CD8-positive, alpha-beta memory T cell (primary cell): ENCODE data around the gene COG2. TPM values are rescaled to one million over a fixed set of nuclear protein-coding genes. Genes with fewer than 3 reads are reported as not detected.
"Not testable (repeated sequence)": the region's sequence is repeated elsewhere in the genome, so short reads cannot be mapped to it uniquely, and the experiment has no call there.

ENCODE experiments used
- CTCF ChIA-PET: fragments of 350-600 bp; sonication (Branson Sonifier 250); formaldehyde crosslinking; loops from one replicate; lab custom pipeline; 2021; ENCODE audit warnings: antibody characterized with exemption; lab: Charles Lee
- POLR2A ChIA-PET: fragments of 350-600 bp; sonication (Branson Sonifier 250); formaldehyde crosslinking; loops from one replicate; lab custom pipeline; 2021; ENCODE audit warnings: antibody characterized with exemption; lab: Charles Lee
- DNase-seq, 5 donors: peaks; one replicate each; pipeline versions ENCODE4 v3.0.0 to v3.0.0-alpha.2; 2020 to 2022; ENCODE audit warnings: mixed read lengths in 1 of 5
- H3K27ac ChIP-seq: one replicate; pipeline ENCODE4 v1.7.0; 2013; ENCODE audit warnings: low read depth, mild to moderate bottlenecking, low read length, moderate library complexity
- H3K27me3 ChIP-seq: 2 replicates; pipeline ENCODE4 v1.7.0; 2013; ENCODE audit warnings: low read length, mild to moderate bottlenecking; ENCODE audit not compliant: insufficient read depth, poor library complexity, severe bottlenecking
- H3K36me3 ChIP-seq: 2 replicates; pipeline ENCODE4 v1.7.0; 2013; ENCODE audit warnings: mild to moderate bottlenecking, low read length, moderate library complexity; ENCODE audit not compliant: insufficient read depth
- H3K4me1 ChIP-seq: 2 replicates; pipeline ENCODE4 v1.7.0; 2013; ENCODE audit warnings: mild to moderate bottlenecking, low read length, moderate library complexity; ENCODE audit not compliant: insufficient read depth
- H3K4me3 ChIP-seq: 2 replicates; pipeline ENCODE4 v1.7.0; 2013; ENCODE audit warnings: mild to moderate bottlenecking, low read length
- H3K9me3 ChIP-seq: 2 replicates; pipeline ENCODE4 v1.7.0; 2013; ENCODE audit warnings: mild to moderate bottlenecking, low read length
- H3K27ac Mint-ChIP-seq, 8 donors: one replicate each; pipeline ENCODE4 v1.8.0; 2020 to 2021; ENCODE audit warnings: mixed read lengths in 8 of 8, mild to moderate bottlenecking in 6 of 8, inconsistent platforms in 3 of 8, moderate library complexity in 3 of 8
- H3K27me3 Mint-ChIP-seq, 2 donors: one replicate each; pipeline ENCODE4 v1.8.0; 2020 to 2021; ENCODE audit warnings: mixed read lengths in 2 of 2, mild to moderate bottlenecking in 1 of 2, moderate library complexity in 1 of 2
- H3K36me3 Mint-ChIP-seq, 3 donors: one replicate each; pipeline ENCODE4 v1.8.0; 2020 to 2021; ENCODE audit warnings: mixed read lengths in 3 of 3, inconsistent platforms in 1 of 3, mild to moderate bottlenecking in 1 of 3
- H3K4me1 Mint-ChIP-seq, 3 donors: one replicate each; pipeline ENCODE4 v1.8.0; 2020 to 2021; ENCODE audit warnings: mixed read lengths in 3 of 3, inconsistent platforms in 1 of 3, mild to moderate bottlenecking in 1 of 3
- H3K4me3 Mint-ChIP-seq, 7 donors: one replicate each; pipeline ENCODE4 v1.8.0; 2020 to 2021; ENCODE audit warnings: mixed read lengths in 7 of 7, mild to moderate bottlenecking in 6 of 7, moderate library complexity in 4 of 7, inconsistent platforms in 2 of 7
- H3K9me3 Mint-ChIP-seq, 5 donors: one replicate each; pipeline ENCODE4 v1.8.0; 2020 to 2022; ENCODE audit warnings: mixed read lengths in 5 of 5, mild to moderate bottlenecking in 3 of 5, moderate library complexity in 2 of 5, inconsistent platforms in 1 of 5
- polyA plus RNA-seq: library from polyadenylated mRNA; unstranded; fragments of 300-500 nt; fragmentation: Illumina TruSeq; gene quantifications from one replicate; pipeline ENCODE4 v1.2.3, GENCODE V29; 2021
- total RNA-seq, 2 experiments: library from RNA; stranded (reverse); gene quantifications; one replicate each; pipeline ENCODE4 v1.2.3, GENCODE V29; 2021

The COG2 gene
- total and polyA plus RNA-seq, 3 experiments from 2014 or later: 35.0 to 47.5 (median 45.0) TPM

GRCh38 chr1:230717251-230717650, 75.0 kb downstream of the COG2 start:
- ChIA-PET CTCF (no interaction called here), POLR2A (no interaction called here)
- H3K36me3 Mint-ChIP-seq: no peaks in the 10 kb centered on the region
- H3K27me3 Mint-ChIP-seq: peaks cover 14 to 32% of the 10 kb centered on the region in 2 donors
- Histone ChIP-seq H3K36me3 (no peaks in the 10 kb centered on the region), H3K4me1 (no peaks in the 10 kb centered on the region), H3K27ac (no peak overlapping the region), H3K4me3 (no peak overlapping the region), H3K9me3 (no peaks in the 10 kb centered on the region), H3K27me3 (no peaks in the 10 kb centered on the region)
- peaks cover 0 to 5% (median 3%) of the 10 kb centered on the region in 5 donors for H3K9me3 Mint-ChIP-seq
- DNase-seq: no peak
- H3K4me1 Mint-ChIP-seq: no peaks in the 10 kb centered on the region
- no peak overlapping the region for H3K4me3 Mint-ChIP-seq
- H3K27ac Mint-ChIP-seq: no peak overlapping the region

- H3K4me3 ChIP-seq, H3K9me3 ChIP-seq, H3K36me3 Mint-ChIP-seq, H3K9me3 Mint-ChIP-seq, H3K27ac Mint-ChIP-seq, DNase-seq, H3K4me1 ChIP-seq, H3K27me3 ChIP-seq, H3K27ac ChIP-seq, CTCF ChIA-PET, H3K4me1 Mint-ChIP-seq, H3K4me3 Mint-ChIP-seq, POLR2A ChIA-PET, H3K36me3 ChIP-seq: not testable (repeated sequence)
- peaks cover 10 to 31% of the 10 kb centered on the region in 2 donors for H3K27me3 Mint-ChIP-seq
Measured at GRCh38 chr1:230721849-230722522, 79.7 kb downstream of the COG2 start.

- H3K36me3 Mint-ChIP-seq: no peaks in the 10 kb centered on the region
Measured at GRCh38 chr1:230725256-230726012, 83.2 kb downstream of the COG2 start.

GRCh38 chr1:230728710-230729392, 86.6 kb downstream of the COG2 start:
- Mint-ChIP-seq H3K27ac (no peak overlapping the region), H3K4me3 (no peak overlapping the region), H3K9me3 (peaks cover 0 to 3% (median 0%) of the 10 kb centered on the region in 5 donors), H3K4me1 (no peaks in the 10 kb centered on the region), H3K36me3 (no peaks in the 10 kb centered on the region), H3K27me3 (peaks cover 6 to 43% of the 10 kb centered on the region in 2 donors)
- POLR2A ChIA-PET: no interaction called here
- Histone ChIP-seq H3K9me3 (no peaks in the 10 kb centered on the region), H3K4me1 (no peaks in the 10 kb centered on the region), H3K27me3 (no peaks in the 10 kb centered on the region), H3K36me3 (no peaks in the 10 kb centered on the region), H3K4me3 (no peak overlapping the region), H3K27ac (no peak overlapping the region)
- DNase-seq: no peak
- CTCF ChIA-PET: no interaction called here

More at GRCh38 chr1:230725256-230726012, 83.2 kb downstream of the COG2 start:
- H3K9me3 Mint-ChIP-seq: peaks cover 0 to 8% (median 1%) of the 10 kb centered on the region in 5 donors
- no peaks in the 10 kb centered on the region for H3K4me1 Mint-ChIP-seq
- Histone ChIP-seq H3K27me3 (no peaks in the 10 kb centered on the region), H3K4me3 (no peak overlapping the region), H3K36me3 (no peaks in the 10 kb centered on the region), H3K9me3 (no peaks in the 10 kb centered on the region), H3K4me1 (no peaks in the 10 kb centered on the region), H3K27ac (no peak overlapping the region)
- H3K4me3 Mint-ChIP-seq: no peak overlapping the region
- ChIA-PET CTCF (no interaction called here), POLR2A (no interaction called here)
- no peak overlapping the region for H3K27ac Mint-ChIP-seq
- no peak for DNase-seq
- H3K27me3 Mint-ChIP-seq: peaks cover 13 to 40% of the 10 kb centered on the region in 2 donors

GRCh38 chr1:230730977-230731376, 88.7 kb downstream of the COG2 start:
- DNase-seq: no peak
- ChIA-PET CTCF (no interaction called here), POLR2A (no interaction called here)
- peaks cover 0 to 3% (median 0%) of the 10 kb centered on the region in 5 donors for H3K9me3 Mint-ChIP-seq
- H3K27me3 Mint-ChIP-seq: peaks cover 8 to 44% of the 10 kb centered on the region in 2 donors
- H3K36me3 ChIP-seq: no peaks in the 10 kb centered on the region
- no peak overlapping the region for H3K4me3 ChIP-seq
- no peaks in the 10 kb centered on the region for H3K36me3 Mint-ChIP-seq
- no peak overlapping the region for H3K4me3 Mint-ChIP-seq
- H3K27me3 ChIP-seq: no peaks in the 10 kb centered on the region
- H3K27ac ChIP-seq: no peak overlapping the region
- H3K27ac Mint-ChIP-seq: no peak overlapping the region
- H3K4me1 ChIP-seq: no peaks in the 10 kb centered on the region
- H3K4me1 Mint-ChIP-seq: no peaks in the 10 kb centered on the region
- no peaks in the 10 kb centered on the region for H3K9me3 ChIP-seq

DNA sequence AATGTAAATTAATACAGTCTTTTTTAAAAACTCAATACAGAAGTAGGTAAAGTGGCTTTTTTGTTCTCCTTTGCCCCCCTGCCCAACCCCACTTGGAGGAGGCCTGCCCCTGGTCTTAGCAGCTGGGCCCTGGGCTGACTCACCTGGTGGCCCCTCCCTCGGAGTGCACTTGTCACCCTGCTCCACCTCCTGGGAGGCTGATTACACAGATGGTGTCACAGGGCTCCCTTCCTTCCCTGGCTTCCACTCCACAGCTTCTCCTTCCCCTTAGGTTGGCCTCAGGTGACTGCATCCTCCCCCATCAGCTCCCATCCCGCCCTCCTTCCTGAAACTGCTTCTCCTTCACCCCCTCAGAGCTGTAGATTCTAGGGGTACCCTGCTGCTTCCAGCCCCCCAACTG, 93.2 kb downstream of the COG2 start:
- ChIA-PET CTCF (no interaction called here), POLR2A (no interaction called here)
- DNase-seq: no peak
- Mint-ChIP-seq H3K9me3 (peaks cover 0 to 7% (median 0%) of the 10 kb centered on the region in 5 donors), H3K4me1 (no peaks in the 10 kb centered on the region), H3K36me3 (no peaks in the 10 kb centered on the region), H3K4me3 (no peak overlapping the region), H3K27ac (no peak overlapping the region), H3K27me3 (peaks cover 7 to 41% of the 10 kb centered on the region in 2 donors)
- no peaks in the 10 kb centered on the region for H3K27me3 ChIP-seq
- no peak overlapping the region for H3K4me3 ChIP-seq
- H3K4me1 ChIP-seq: no peaks in the 10 kb centered on the region
- no peaks in the 10 kb centered on the region for H3K9me3 ChIP-seq
- no peaks in the 10 kb centered on the region for H3K36me3 ChIP-seq
- no peak overlapping the region for H3K27ac ChIP-seq

GRCh38 chr1:230737622-230738262, 95.5 kb downstream of the COG2 start:
- Mint-ChIP-seq H3K27me3 (peaks cover 7 to 32% of the 10 kb centered on the region in 2 donors), H3K36me3 (no peaks in the 10 kb centered on the region), H3K27ac (no peak overlapping the region), H3K4me1 (no peaks in the 10 kb centered on the region), H3K9me3 (peaks cover 0 to 7% (median 0%) of the 10 kb centered on the region in 5 donors), H3K4me3 (no peak overlapping the region)
- Histone ChIP-seq H3K4me3 (no peak overlapping the region), H3K27me3 (no peaks in the 10 kb centered on the region), H3K9me3 (no peaks in the 10 kb centered on the region), H3K27ac (no peak overlapping the region), H3K36me3 (no peaks in the 10 kb centered on the region), H3K4me1 (no peaks in the 10 kb centered on the region)
- ChIA-PET CTCF (interaction anchor here (0.7 kb wide), 1 partner anchor 357 kb away, joined by 3 read pairs; no protein-coding TSS in a partner anchor), POLR2A (no interaction called here)
- DNase-seq: no peak
